Amygdala (tissue), 56 donors: ENCODE measurements around the gene LRRC15.

Experiments used
- DNase-seq, 56 donors: peaks; one replicate each; lab custom pipeline; 2025; lab: John Stamatoyannopoulos, UW

The LRRC15 gene

GRCh38 chr3:194337965-194338753, 31.4 kb downstream of the LRRC15 start:
- DNase-seq, result no peak

GRCh38 chr3:194336601-194337355, 32.8 kb downstream of the LRRC15 start:
- no peak for DNase-seq

- no peak for DNase-seq
Measured at GRCh38 chr3:194333981-194334320, 35.6 kb downstream of the LRRC15 start.

GRCh38 chr3:194333212-194333980, 36.1 kb downstream of the LRRC15 start:
- DNase-seq, result no peak

GRCh38 chr3:194332858-194333211, 36.7 kb downstream of the LRRC15 start:
- DNase-seq, result no peak

GRCh38 chr3:194330579-194330978, 39.0 kb downstream of the LRRC15 start:
- no peak for DNase-seq

GRCh38 chr3:194330160-194330559, 39.4 kb downstream of the LRRC15 start:
- DNase-seq, result no peak

- no peak for DNase-seq
Measured at GRCh38 chr3:194329583-194329965, 40.0 kb downstream of the LRRC15 start.

GRCh38 chr3:194328942-194329582, 40.5 kb downstream of the LRRC15 start:
- DNase-seq, result no peak

- DNase-seq, result no peak
Measured at GRCh38 chr3:194328053-194328657, 41.4 kb downstream of the LRRC15 start.

GRCh38 chr3:194327218-194328052, 42.1 kb downstream of the LRRC15 start:
- DNase-seq, result no peak

- no peak for DNase-seq
Measured at GRCh38 chr3:194326968-194327217, 42.6 kb downstream of the LRRC15 start.

- no peak for DNase-seq
Measured at GRCh38 chr3:194326192-194326967, 43.2 kb downstream of the LRRC15 start.

GRCh38 chr3:194325424-194326153, 44.0 kb downstream of the LRRC15 start:
- DNase-seq, result no peak

- DNase-seq, result no peak
Measured at GRCh38 chr3:194324823-194325327, 44.7 kb downstream of the LRRC15 start.

GRCh38 chr3:194323785-194324735, 45.5 kb downstream of the LRRC15 start:
- DNase-seq, result no peak

- no peak for DNase-seq
Measured at GRCh38 chr3:194322678-194323211, 46.8 kb downstream of the LRRC15 start.
